Panc1 (cell line): ENCODE results near the gene SHQ1. TPM values are rescaled to one million over a fixed set of nuclear protein-coding genes. Genes with fewer than 3 reads are reported as not detected.

Experiments
- ATAC-seq: fragments of 200-7000 bp; cut with Tn5 transposase; 2 replicates; pipeline ENCODE4 v1.9.1; 2020; ENCODE audit warnings: mild to moderate bottlenecking, moderate library complexity
- BruUV-seq: library from RNA; stranded (reverse); fragments of 400-500 nt; replicated peaks from 2 replicates; lab custom pipeline; 2021; lab: Mats Ljungman, UMichigan
- CTCF ChIA-PET: fragments of 300-600 bp; sonication (Branson Sonifier 250); formaldehyde crosslinking; loops from one replicate; lab custom pipeline; 2022; ENCODE audit warnings: antibody characterized with exemption; lab: Charles Lee
- POLR2A ChIA-PET: fragments of 300-600 bp; sonication (Branson Sonifier 250); formaldehyde crosslinking; loops from one replicate; lab custom pipeline; 2022; ENCODE audit warnings: antibody characterized with exemption; lab: Charles Lee
- DNase-seq: peaks from one replicate; pipeline ENCODE4 v3.0.0-alpha.2; 2010; ENCODE audit warnings: low read depth, low spot score
- H3K27ac ChIP-seq: 2 replicates; pipeline ENCODE4 v1.5.1; 2011; ENCODE audit warnings: mild to moderate bottlenecking, low read length, inconsistent platforms
- H3K27me3 ChIP-seq: fragments of 200-500 bp; sonication (Bioruptor generic); 2 replicates; pipeline ENCODE4 v1.6.0; 2014; ENCODE audit warnings: low read length, inconsistent platforms; ENCODE audit not compliant: control insufficient read depth, insufficient read depth
- H3K36me3 ChIP-seq: fragments of 200-500 bp; sonication (Bioruptor generic); 2 replicates; pipeline ENCODE4 v1.5.1; 2014; ENCODE audit warnings: inconsistent platforms, mild to moderate bottlenecking, low read length, moderate library complexity; ENCODE audit not compliant: control insufficient read depth, insufficient read depth
- H3K4me1 ChIP-seq: 2 replicates; pipeline ENCODE4 v1.5.1; 2011; ENCODE audit warnings: inconsistent platforms, mild to moderate bottlenecking, low read length, moderate library complexity; ENCODE audit not compliant: control insufficient read depth, insufficient read depth
- H3K4me3 ChIP-seq, 2 experiments: 2 replicates each; pipeline ENCODE4 v1.5.1; 2011 to 2012; ENCODE audit warnings: low read depth in 2 of 2, low read length in 2 of 2, mild to moderate bottlenecking in 2 of 2, inconsistent platforms in 1 of 2, moderate library complexity in 1 of 2
- H3K9me3 ChIP-seq: fragments of 200-500 bp; sonication (Bioruptor generic); 2 replicates; pipeline ENCODE4 v1.5.1; 2014; ENCODE audit warnings: low read depth, mild to moderate bottlenecking, inconsistent platforms, low read length, moderate library complexity; ENCODE audit not compliant: control insufficient read depth, insufficient read depth
- POLR2AphosphoS5 ChIP-seq: IDR thresholded peaks from 2 replicates; pipeline ENCODE4 v1.6.1; 2012; ENCODE audit warnings: mild to moderate bottlenecking, low read depth, low read length, moderate library complexity
- SIN3A ChIP-seq: IDR thresholded peaks from 2 replicates; pipeline ENCODE4 v1.6.1; 2012; ENCODE audit warnings: low read depth, mild to moderate bottlenecking, low read length, moderate library complexity, borderline replicate concordance; ENCODE audit not compliant: insufficient read depth
- TCF7L2 ChIP-seq: IDR thresholded peaks from 2 replicates; pipeline ENCODE4 v1.6.1; 2011; ENCODE audit warnings: mild to moderate bottlenecking, low read depth, low read length, inconsistent platforms
- in situ Hi-C: cut with HindIII; loops from 2 replicates; pipeline ENCODE4 v1.10.0; 2016; ENCODE audit warnings: low sequenced_read_pairs, low pct_unique_long_range_greater_than_20kb
- intact Hi-C: fragments of 100-400 bp; cut with micrococcal nuclease; formaldehyde crosslinking; loops from one replicate; pipeline ENCODE4 v1.10.0; 2022; ENCODE audit not compliant: unreplicated experiment
- total RNA-seq: library from RNA; stranded (reverse); gene quantifications from one replicate; pipeline ENCODE4 v1.2.1, GENCODE V29; 2021; ENCODE audit not compliant: unreplicated experiment
- TF ChIP-seq, protein P1 (sequence below): fragments of 450-650 bp; IDR thresholded peaks from 2 replicates; pipeline ENCODE4 v1.5.1; 2017; ENCODE audit warnings: mild to moderate bottlenecking
- TF ChIP-seq, protein P2 (sequence below), 2 experiments: IDR thresholded peaks; 2 replicates each; pipeline ENCODE4 v1.6.1; 2011 to 2012; ENCODE audit warnings: low read depth in 2 of 2, control low read depth in 1 of 2, low read length in 1 of 2, mild to moderate bottlenecking in 1 of 2, moderate library complexity in 1 of 2; ENCODE audit not compliant: insufficient read depth in 1 of 2

Gene SHQ1
- total RNA-seq, 1 experiment from 2014 or later = 21.0 TPM

GRCh38 chr3:72699631-72700030 is 148.6 kb downstream of the SHQ1 start:
- ATAC-seq (no peak), DNase-seq (no peak)
- H3K9me3 ChIP-seq = no peaks in the 10 kb centered on the region
- H3K4me1 ChIP-seq = no peaks in the 10 kb centered on the region
- POLR2A ChIA-PET = no interaction called here
- no peak overlapping the region for H3K4me3 ChIP-seq
- BruUV-seq = no TSS peak
- intact Hi-C loops = no loop called here
- TF ChIP-seq, protein P1, sequence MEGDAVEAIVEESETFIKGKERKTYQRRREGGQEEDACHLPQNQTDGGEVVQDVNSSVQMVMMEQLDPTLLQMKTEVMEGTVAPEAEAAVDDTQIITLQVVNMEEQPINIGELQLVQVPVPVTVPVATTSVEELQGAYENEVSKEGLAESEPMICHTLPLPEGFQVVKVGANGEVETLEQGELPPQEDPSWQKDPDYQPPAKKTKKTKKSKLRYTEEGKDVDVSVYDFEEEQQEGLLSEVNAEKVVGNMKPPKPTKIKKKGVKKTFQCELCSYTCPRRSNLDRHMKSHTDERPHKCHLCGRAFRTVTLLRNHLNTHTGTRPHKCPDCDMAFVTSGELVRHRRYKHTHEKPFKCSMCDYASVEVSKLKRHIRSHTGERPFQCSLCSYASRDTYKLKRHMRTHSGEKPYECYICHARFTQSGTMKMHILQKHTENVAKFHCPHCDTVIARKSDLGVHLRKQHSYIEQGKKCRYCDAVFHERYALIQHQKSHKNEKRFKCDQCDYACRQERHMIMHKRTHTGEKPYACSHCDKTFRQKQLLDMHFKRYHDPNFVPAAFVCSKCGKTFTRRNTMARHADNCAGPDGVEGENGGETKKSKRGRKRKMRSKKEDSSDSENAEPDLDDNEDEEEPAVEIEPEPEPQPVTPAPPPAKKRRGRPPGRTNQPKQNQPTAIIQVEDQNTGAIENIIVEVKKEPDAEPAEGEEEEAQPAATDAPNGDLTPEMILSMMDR = no peak
- TF ChIP-seq, protein P2, sequence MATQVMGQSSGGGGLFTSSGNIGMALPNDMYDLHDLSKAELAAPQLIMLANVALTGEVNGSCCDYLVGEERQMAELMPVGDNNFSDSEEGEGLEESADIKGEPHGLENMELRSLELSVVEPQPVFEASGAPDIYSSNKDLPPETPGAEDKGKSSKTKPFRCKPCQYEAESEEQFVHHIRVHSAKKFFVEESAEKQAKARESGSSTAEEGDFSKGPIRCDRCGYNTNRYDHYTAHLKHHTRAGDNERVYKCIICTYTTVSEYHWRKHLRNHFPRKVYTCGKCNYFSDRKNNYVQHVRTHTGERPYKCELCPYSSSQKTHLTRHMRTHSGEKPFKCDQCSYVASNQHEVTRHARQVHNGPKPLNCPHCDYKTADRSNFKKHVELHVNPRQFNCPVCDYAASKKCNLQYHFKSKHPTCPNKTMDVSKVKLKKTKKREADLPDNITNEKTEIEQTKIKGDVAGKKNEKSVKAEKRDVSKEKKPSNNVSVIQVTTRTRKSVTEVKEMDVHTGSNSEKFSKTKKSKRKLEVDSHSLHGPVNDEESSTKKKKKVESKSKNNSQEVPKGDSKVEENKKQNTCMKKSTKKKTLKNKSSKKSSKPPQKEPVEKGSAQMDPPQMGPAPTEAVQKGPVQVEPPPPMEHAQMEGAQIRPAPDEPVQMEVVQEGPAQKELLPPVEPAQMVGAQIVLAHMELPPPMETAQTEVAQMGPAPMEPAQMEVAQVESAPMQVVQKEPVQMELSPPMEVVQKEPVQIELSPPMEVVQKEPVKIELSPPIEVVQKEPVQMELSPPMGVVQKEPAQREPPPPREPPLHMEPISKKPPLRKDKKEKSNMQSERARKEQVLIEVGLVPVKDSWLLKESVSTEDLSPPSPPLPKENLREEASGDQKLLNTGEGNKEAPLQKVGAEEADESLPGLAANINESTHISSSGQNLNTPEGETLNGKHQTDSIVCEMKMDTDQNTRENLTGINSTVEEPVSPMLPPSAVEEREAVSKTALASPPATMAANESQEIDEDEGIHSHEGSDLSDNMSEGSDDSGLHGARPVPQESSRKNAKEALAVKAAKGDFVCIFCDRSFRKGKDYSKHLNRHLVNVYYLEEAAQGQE (IDR thresholded peaks at IDR 0.05; ENCODE audit: insufficient read depth in 1 of 2, low read depth in 2 of 2, low read length in 1 of 2) = no peak
- TF ChIP-seq TCF7L2 (no peak), POLR2AphosphoS5 (no peak), SIN3A (no peak)
- CTCF ChIA-PET = no interaction called here
- no peak overlapping the region for H3K27ac ChIP-seq
- H3K27me3 ChIP-seq = no peaks in the 10 kb centered on the region
- H3K36me3 ChIP-seq = no peaks in the 10 kb centered on the region
- in situ Hi-C loops = no loop called here

Other genes with a start within 250 kb of the SHQ1 start
- 6.1 TPM for gene GXYLT2, start 39.6 kb upstream of the SHQ1 start, total RNA-seq
- gene PPP4R2, start 148.4 kb upstream of the SHQ1 start, total RNA-seq = 59.8 TPM
- 1.9 TPM for gene EBLN2, start 213.2 kb upstream of the SHQ1 start, total RNA-seq